GM19468 (cell line): ENCODE results near the gene MAEA.

Experiments used
- ATAC-seq: cut with Tn5 transposase; IDR thresholded peaks from one replicate; pipeline ENCODE4 v1.9.1; 2021; ENCODE audit warnings: mild to moderate bottlenecking, moderate library complexity, moderate number of reproducible peaks; ENCODE audit not compliant: unreplicated experiment; ENCODE audit errors: extremely low read depth

Gene MAEA

GRCh38 chr4:1373892-1374705 is 84.4 kb downstream of the MAEA start:
- no peak for ATAC-seq

- no peak for ATAC-seq
Observed at GRCh38 chr4:1374706-1375045, 85.0 kb downstream of the MAEA start.

GRCh38 chr4:1375051-1375721 is 85.5 kb downstream of the MAEA start:
- ATAC-seq = no peak

GRCh38 chr4:1375761-1376322 is 86.2 kb downstream of the MAEA start:
- no peak for ATAC-seq

GRCh38 chr4:1376391-1376840 is 86.7 kb downstream of the MAEA start:
- ATAC-seq = no peak

GRCh38 chr4:1376841-1377605 is 87.3 kb downstream of the MAEA start:
- no peak for ATAC-seq

- no peak for ATAC-seq
Observed at GRCh38 chr4:1377606-1378261, 88.0 kb downstream of the MAEA start.

- ATAC-seq = no peak
Observed at GRCh38 chr4:1378559-1379231, 89.0 kb downstream of the MAEA start.

GRCh38 chr4:1379351-1379781 is 89.7 kb downstream of the MAEA start:
- no peak for ATAC-seq

- no peak for ATAC-seq
Observed at GRCh38 chr4:1379801-1380331, 90.2 kb downstream of the MAEA start.

GRCh38 chr4:1380368-1381151 is 90.9 kb downstream of the MAEA start:
- no peak for ATAC-seq

- ATAC-seq = no peak
Observed at GRCh38 chr4:1381181-1381621, 91.5 kb downstream of the MAEA start.

GRCh38 chr4:1381944-1382541 is 92.4 kb downstream of the MAEA start:
- ATAC-seq = no peak

- ATAC-seq = no peak
Observed at GRCh38 chr4:1382776-1383727, 93.4 kb downstream of the MAEA start.

- ATAC-seq = no peak
Observed at GRCh38 chr4:1383728-1384591, 94.3 kb downstream of the MAEA start.
